ENCODE results near the gene SELENOP.

The SELENOP gene

GRCh38 chr5:42798284-42799240 lies 13.1 kb downstream of the SELENOP start:
- no peak for DNase-seq (ENCODE audit: low read depth in 2 of 2)

GRCh38 chr5:42791151-42791550 lies 20.5 kb downstream of the SELENOP start:
- no peak for DNase-seq (ENCODE audit: low read depth in 2 of 2)

GRCh38 chr5:42787845-42788244 lies 23.8 kb downstream of the SELENOP start:
- no peak for DNase-seq (ENCODE audit: low read depth in 2 of 2)

- no peak for DNase-seq (ENCODE audit: low read depth in 2 of 2)
Observed at GRCh38 chr5:42787073-42787472, 24.6 kb downstream of the SELENOP start.

GRCh38 chr5:42785756-42786155 lies 25.9 kb downstream of the SELENOP start:
- DNase-seq (ENCODE audit: low read depth in 2 of 2): no peak

- no peak for DNase-seq (ENCODE audit: low read depth in 2 of 2)
Observed at GRCh38 chr5:42784132-42784531, 27.6 kb downstream of the SELENOP start.

GRCh38 chr5:42781584-42781983 lies 30.1 kb downstream of the SELENOP start:
- no peak for DNase-seq (ENCODE audit: low read depth in 2 of 2)

- no peak for DNase-seq (ENCODE audit: low read depth in 2 of 2)
Observed at GRCh38 chr5:42779083-42779482, 32.6 kb downstream of the SELENOP start.

- no peak for DNase-seq (ENCODE audit: low read depth in 2 of 2)
Observed at GRCh38 chr5:42772265-42772993, 39.3 kb downstream of the SELENOP start.

- DNase-seq (ENCODE audit: low read depth in 2 of 2): no peak
Observed at GRCh38 chr5:42770003-42770402, 41.7 kb downstream of the SELENOP start.

GRCh38 chr5:42768106-42768504 lies 43.6 kb downstream of the SELENOP start:
- DNase-seq (ENCODE audit: low read depth in 2 of 2): no peak

GRCh38 chr5:42767491-42768105 lies 44.1 kb downstream of the SELENOP start:
- DNase-seq (ENCODE audit: low read depth in 2 of 2): no peak

- no peak for DNase-seq (ENCODE audit: low read depth in 2 of 2)
Observed at GRCh38 chr5:42761791-42762190, 49.9 kb downstream of the SELENOP start.

- DNase-seq (ENCODE audit: low read depth in 2 of 2): no peak
Observed at GRCh38 chr5:42760426-42760825, 51.3 kb downstream of the SELENOP start.

- no peak for DNase-seq (ENCODE audit: low read depth in 2 of 2)
Observed at GRCh38 chr5:42759456-42759855, 52.2 kb downstream of the SELENOP start.

GRCh38 chr5:42756606-42757601 lies 54.8 kb downstream of the SELENOP start, which contains the start of gene CCDC152:
Gene CCDC152 (plus strand): TSS chr5:42756818. CDS start chr5:42759122, 2,304 bp downstream.
- peak; percentile 46 to 55 for DNase-seq (ENCODE audit: low read depth in 2 of 2)

- DNase-seq (ENCODE audit: low read depth in 2 of 2): no peak
Observed at GRCh38 chr5:42753099-42753498, 58.6 kb downstream of the SELENOP start.

- no peak for DNase-seq (ENCODE audit: low read depth in 2 of 2)
Observed at GRCh38 chr5:42751044-42751443, 60.6 kb downstream of the SELENOP start.

- no peak for DNase-seq (ENCODE audit: low read depth in 2 of 2)
Observed at GRCh38 chr5:42750507-42750906, 61.2 kb downstream of the SELENOP start.

Measured in stimulated activated CD8-positive, alpha-beta memory T cell treated with anti-CD3 and anti-CD28 coated beads, Interleukin-2, amount 100 ng/mL, for 48 hours (primary cell).